Endothelial cell (in vitro differentiated cells): ENCODE results near the gene ALDH1A1. TPM values are rescaled to one million over a fixed set of nuclear protein-coding genes. Genes with fewer than 3 reads are reported as not detected.

Experiments
- DNase-seq: peaks from one replicate; pipeline ENCODE4 v3.0.0; 2021; ENCODE audit warnings: low spot score
- H3K27ac Mint-ChIP-seq: one replicate; pipeline ENCODE4 v1.8.0; 2021; ENCODE audit warnings: mixed read lengths, inconsistent platforms; ENCODE audit not compliant: unreplicated experiment
- H3K27me3 Mint-ChIP-seq: one replicate; pipeline ENCODE4 v1.8.0; 2021; ENCODE audit warnings: mild to moderate bottlenecking, moderate library complexity, mixed read lengths, inconsistent platforms; ENCODE audit not compliant: unreplicated experiment
- H3K36me3 Mint-ChIP-seq: one replicate; pipeline ENCODE4 v1.8.0; 2021; ENCODE audit warnings: mild to moderate bottlenecking, low read depth, mixed read lengths, inconsistent platforms; ENCODE audit not compliant: unreplicated experiment
- H3K4me1 Mint-ChIP-seq: one replicate; pipeline ENCODE4 v1.8.0; 2021; ENCODE audit warnings: mild to moderate bottlenecking, mixed read lengths, inconsistent platforms; ENCODE audit not compliant: unreplicated experiment
- H3K4me3 Mint-ChIP-seq: one replicate; pipeline ENCODE4 v1.8.0; 2021; ENCODE audit warnings: mild to moderate bottlenecking, mixed read lengths, inconsistent platforms; ENCODE audit not compliant: unreplicated experiment
- H3K9me3 Mint-ChIP-seq: one replicate; pipeline ENCODE4 v1.8.0; 2021; ENCODE audit warnings: mixed read lengths, inconsistent platforms; ENCODE audit not compliant: unreplicated experiment
- total RNA-seq: library from RNA; stranded (reverse); fragmentation: NEBNext Ultra II Directional; extraction: Animal tissue kit (Norgen Biotek cat#: 25700); gene quantifications from one replicate; pipeline ENCODE4 v1.2.1, GENCODE V29; 2021; ENCODE audit not compliant: unreplicated experiment
- TF ChIP-seq, protein P1 (sequence below): fragments of 200-600 bp; sonication (generic); IDR thresholded peaks from one replicate; pipeline ENCODE4 v1.5.0; 2021; ENCODE audit warnings: antibody characterized with exemption; ENCODE audit not compliant: unreplicated experiment

ALDH1A1 gene
- total RNA-seq, 1 donor from 2014 or later = 7.0 TPM

GRCh38 chr9:72905514-72906480, 47.1 kb downstream of the ALDH1A1 start:
- no peak overlapping the region for H3K4me3 Mint-ChIP-seq
- H3K27ac Mint-ChIP-seq = no peak overlapping the region
- no peaks in the 10 kb centered on the region for H3K4me1 Mint-ChIP-seq

GRCh38 chr9:72904267-72905093, 48.4 kb downstream of the ALDH1A1 start:
- Mint-ChIP-seq H3K4me3 (no peak overlapping the region), H3K36me3 (no peaks in the 10 kb centered on the region), H3K4me1 (no peaks in the 10 kb centered on the region), H3K27ac (no peak overlapping the region), H3K27me3 (no peaks in the 10 kb centered on the region), H3K9me3 (no peaks in the 10 kb centered on the region)
- DNase-seq = no peak
- TF ChIP-seq, protein P1, sequence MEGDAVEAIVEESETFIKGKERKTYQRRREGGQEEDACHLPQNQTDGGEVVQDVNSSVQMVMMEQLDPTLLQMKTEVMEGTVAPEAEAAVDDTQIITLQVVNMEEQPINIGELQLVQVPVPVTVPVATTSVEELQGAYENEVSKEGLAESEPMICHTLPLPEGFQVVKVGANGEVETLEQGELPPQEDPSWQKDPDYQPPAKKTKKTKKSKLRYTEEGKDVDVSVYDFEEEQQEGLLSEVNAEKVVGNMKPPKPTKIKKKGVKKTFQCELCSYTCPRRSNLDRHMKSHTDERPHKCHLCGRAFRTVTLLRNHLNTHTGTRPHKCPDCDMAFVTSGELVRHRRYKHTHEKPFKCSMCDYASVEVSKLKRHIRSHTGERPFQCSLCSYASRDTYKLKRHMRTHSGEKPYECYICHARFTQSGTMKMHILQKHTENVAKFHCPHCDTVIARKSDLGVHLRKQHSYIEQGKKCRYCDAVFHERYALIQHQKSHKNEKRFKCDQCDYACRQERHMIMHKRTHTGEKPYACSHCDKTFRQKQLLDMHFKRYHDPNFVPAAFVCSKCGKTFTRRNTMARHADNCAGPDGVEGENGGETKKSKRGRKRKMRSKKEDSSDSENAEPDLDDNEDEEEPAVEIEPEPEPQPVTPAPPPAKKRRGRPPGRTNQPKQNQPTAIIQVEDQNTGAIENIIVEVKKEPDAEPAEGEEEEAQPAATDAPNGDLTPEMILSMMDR = no peak

More at GRCh38 chr9:72905514-72906480, 47.1 kb downstream of the ALDH1A1 start:
- H3K27me3 Mint-ChIP-seq = no peaks in the 10 kb centered on the region
- no peaks in the 10 kb centered on the region for H3K9me3 Mint-ChIP-seq
- no peaks in the 10 kb centered on the region for H3K36me3 Mint-ChIP-seq
- no peak for DNase-seq
- TF ChIP-seq, protein P1 = no peak

- H3K9me3 Mint-ChIP-seq = no peaks in the 10 kb centered on the region
- H3K4me3 Mint-ChIP-seq = no peak overlapping the region
- TF ChIP-seq, protein P1 = no peak
- no peak overlapping the region for H3K27ac Mint-ChIP-seq
- no peaks in the 10 kb centered on the region for H3K36me3 Mint-ChIP-seq
- no peaks in the 10 kb centered on the region for H3K4me1 Mint-ChIP-seq
- no peaks in the 10 kb centered on the region for H3K27me3 Mint-ChIP-seq
- no peak for DNase-seq
These were observed 49.8 kb downstream of the ALDH1A1 start for GRCh38 chr9:72903103-72903502.

DNA sequence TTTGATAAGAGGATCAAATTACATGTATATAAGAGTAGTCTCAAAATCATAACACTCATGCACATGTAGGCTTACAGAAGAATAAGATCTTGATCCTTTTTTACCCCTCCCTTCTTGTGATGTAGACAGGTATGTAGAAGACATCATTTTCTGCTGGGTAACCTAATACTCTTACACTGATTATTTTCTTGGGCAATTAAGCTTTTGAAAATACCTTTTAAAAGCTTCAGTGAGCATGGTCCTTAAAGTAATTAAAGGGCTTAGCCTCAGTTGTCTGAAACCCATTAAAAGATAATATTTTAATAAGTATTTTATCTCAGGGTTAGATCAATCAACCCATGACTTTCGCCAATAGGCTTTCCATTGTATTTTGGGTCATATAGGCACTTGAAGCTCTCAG, 50.6 kb downstream of the ALDH1A1 start:
- no peak for DNase-seq

More for the DNA sequence above, 50.6 kb downstream of the ALDH1A1 start:
- Mint-ChIP-seq H3K27ac (no peak overlapping the region), H3K27me3 (no peaks in the 10 kb centered on the region), H3K36me3 (no peaks in the 10 kb centered on the region), H3K9me3 (no peaks in the 10 kb centered on the region), H3K4me1 (no peaks in the 10 kb centered on the region), H3K4me3 (no peak overlapping the region)
- TF ChIP-seq, protein P1 = no peak
